Adrenal gland (tissue), 12 donors: Measurements from ENCODE around the gene DKK3. TPM values are rescaled to one million over a fixed set of nuclear protein-coding genes. Genes with fewer than 3 reads are reported as not detected.

Experiments
- DNase-seq, 7 donors: peaks; one replicate each; pipeline ENCODE4 v3.0.0-alpha.2; 2019 to 2020
- H3K27ac ChIP-seq, 5 donors: fragments of 200-600 bp; sonication (generic) in 4 of 5; 1 replicate in 3 of 5; 2 replicates in 2 of 5; pipeline versions ENCODE4 v1.5.1 to v1.8.0; 2016 to 2020; ENCODE audit warnings: mild to moderate bottlenecking in 1 of 5
- H3K27me3 ChIP-seq: fragments of 200-600 bp; 2 replicates; pipeline ENCODE4 v1.8.0; 2021
- H3K36me3 ChIP-seq, 2 donors: fragments of 200-600 bp; replicated peaks in 1 of 2; 1 replicate in 1 of 2; 2 replicates in 1 of 2; pipeline versions ENCODE4 v1.5.1 to v1.8.0; 2018 to 2022
- H3K4me1 ChIP-seq, 2 donors: fragments of 200-600 bp; replicated peaks in 1 of 2; 1 replicate in 1 of 2; 2 replicates in 1 of 2; pipeline versions ENCODE4 v1.5.1 to v1.8.0; 2018 to 2021
- H3K4me3 ChIP-seq, 4 donors: fragments of 200-600 bp; sonication (generic) in 3 of 4; one replicate each; pipeline ENCODE4 v1.5.1; 2016 to 2018
- H3K9me3 ChIP-seq, 3 donors: fragments of 200-600 bp; sonication (generic) in 1 of 3; replicated peaks in 1 of 3; 1 replicate in 2 of 3; 2 replicates in 1 of 3; pipeline versions ENCODE4 v1.5.1 to v1.8.0; 2016 to 2021
- POLR2A ChIP-seq, 2 donors: fragments of 450-650 bp; IDR thresholded peaks; one replicate each; pipeline ENCODE4 v1.6.1; 2017; ENCODE audit warnings: antibody characterized with exemption in 2 of 2, mild to moderate bottlenecking in 2 of 2, moderate library complexity in 1 of 2
- WGBS, 4 donors: extraction: QIAGEN DNeasy Blood & Tissue Kit in 2 of 4; methylation state at CpG; one replicate each; pipeline versions ENCODE4 v1.1.5 to v1.1.7; 2013 to 2017; 5-methylcytosine and 5-hydroxymethylcytosine counted together
- intact Hi-C, 2 donors: fragments of 100-400 bp; cut with DNase I; formaldehyde crosslinking; loops; one replicate each; pipeline versions ENCODE4 v1.14.1 to v1.15.0; 2022 to 2023
- polyA plus RNA-seq, 3 donors: library from polyadenylated mRNA; stranded (reverse); fragments of 200-250 nt in 2 of 3; fragments of 350-450 nt in 1 of 3; fragmentation: Illumina TruSeq in 1 of 3; extraction: RNeasy Lipid Tissue Mini Kit (QIAGEN cat#74804) in 1 of 3; gene quantifications; one replicate each; pipeline ENCODE4 v1.2.3, GENCODE V29; 2013 to 2014
- total RNA-seq, 9 donors: library from RNA; depleted of rRNA in 4 of 9; stranded (reverse); fragments of >200 nt in 4 of 9; fragments of 120-200 nt in 1 of 9; fragmentation: NEBNext Ultra II Directional in 1 of 9; extraction: Animal tissue kit (Norgen Biotek cat#: 25700) in 1 of 9; gene quantifications; one replicate each; pipeline versions ENCODE4 v1.1.0 to v1.2.4, GENCODE V29; 2013 to 2023
- TF ChIP-seq, protein P1 (sequence below), 6 experiments: fragments of 450-650 bp in 4 of 6; fragments of 200-600 bp in 2 of 6; sonication (generic) in 1 of 6; IDR thresholded peaks; 1 replicate in 5 of 6; 2 replicates in 1 of 6; pipeline versions ENCODE4 v1.5.1 to v1.8.0; 2016 to 2021; ENCODE audit warnings: antibody characterized with exemption in 6 of 6, mild to moderate bottlenecking in 2 of 6, moderate library complexity in 1 of 6
- donor health status: healthy with polysubstance abuse.
- donor health status: Bipolar disorder and iron deficiency.
- donor health status: DM: yes; HTN: yes; CAD: no.
- donor health status: DM: no; HTN: no; CAD: no.
- donor health status: DM: no; HTN: no; CAD: no.
- donor health status: DM: yes; HTN: yes; CAD: no.

Gene DKK3
- total and polyA plus RNA-seq, 12 donors: 19.7 to 330 (median 103) TPM

DNA sequence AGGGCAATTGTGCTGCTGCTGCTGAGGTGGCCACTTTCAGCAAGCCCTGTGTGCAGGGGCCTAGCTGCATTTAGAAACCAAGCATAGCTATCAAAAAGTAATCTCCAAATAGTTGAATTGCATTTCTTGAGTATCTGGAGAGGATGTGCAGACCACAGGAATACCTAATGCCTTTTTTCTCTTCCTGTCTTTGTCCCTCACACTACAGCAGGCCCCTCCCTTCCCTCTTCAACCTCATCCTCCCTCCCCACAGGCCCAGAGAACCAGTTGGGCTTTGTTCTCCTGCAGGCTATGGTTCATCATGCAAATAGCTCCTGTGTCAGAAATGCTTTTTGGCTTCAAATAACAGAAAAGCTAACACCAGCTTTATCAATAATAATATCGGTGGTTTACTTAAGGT is 47.7 kb downstream of the DKK3 start:
- Histone ChIP-seq H3K36me3 (peaks cover 0 to 21% of the 10 kb centered on the region in 2 donors), H3K4me3 (no peak overlapping the region), H3K27me3 (no peaks in the 10 kb centered on the region), H3K4me1 (no peaks in the 10 kb centered on the region), H3K27ac (no peak overlapping the region), H3K9me3 (no peaks in the 10 kb centered on the region)
- intact Hi-C loops: no loop called here
- WGBS, 4 donors: 88 to 94% (median 92%) methylated on average over 1 of the region's 1 CpG
- no peak for DNase-seq
- TF ChIP-seq POLR2A (IDR thresholded peaks at IDR 0.05): no peak
- TF ChIP-seq, protein P1, sequence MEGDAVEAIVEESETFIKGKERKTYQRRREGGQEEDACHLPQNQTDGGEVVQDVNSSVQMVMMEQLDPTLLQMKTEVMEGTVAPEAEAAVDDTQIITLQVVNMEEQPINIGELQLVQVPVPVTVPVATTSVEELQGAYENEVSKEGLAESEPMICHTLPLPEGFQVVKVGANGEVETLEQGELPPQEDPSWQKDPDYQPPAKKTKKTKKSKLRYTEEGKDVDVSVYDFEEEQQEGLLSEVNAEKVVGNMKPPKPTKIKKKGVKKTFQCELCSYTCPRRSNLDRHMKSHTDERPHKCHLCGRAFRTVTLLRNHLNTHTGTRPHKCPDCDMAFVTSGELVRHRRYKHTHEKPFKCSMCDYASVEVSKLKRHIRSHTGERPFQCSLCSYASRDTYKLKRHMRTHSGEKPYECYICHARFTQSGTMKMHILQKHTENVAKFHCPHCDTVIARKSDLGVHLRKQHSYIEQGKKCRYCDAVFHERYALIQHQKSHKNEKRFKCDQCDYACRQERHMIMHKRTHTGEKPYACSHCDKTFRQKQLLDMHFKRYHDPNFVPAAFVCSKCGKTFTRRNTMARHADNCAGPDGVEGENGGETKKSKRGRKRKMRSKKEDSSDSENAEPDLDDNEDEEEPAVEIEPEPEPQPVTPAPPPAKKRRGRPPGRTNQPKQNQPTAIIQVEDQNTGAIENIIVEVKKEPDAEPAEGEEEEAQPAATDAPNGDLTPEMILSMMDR (IDR thresholded peaks at IDR 0.05): no peak

DNA sequence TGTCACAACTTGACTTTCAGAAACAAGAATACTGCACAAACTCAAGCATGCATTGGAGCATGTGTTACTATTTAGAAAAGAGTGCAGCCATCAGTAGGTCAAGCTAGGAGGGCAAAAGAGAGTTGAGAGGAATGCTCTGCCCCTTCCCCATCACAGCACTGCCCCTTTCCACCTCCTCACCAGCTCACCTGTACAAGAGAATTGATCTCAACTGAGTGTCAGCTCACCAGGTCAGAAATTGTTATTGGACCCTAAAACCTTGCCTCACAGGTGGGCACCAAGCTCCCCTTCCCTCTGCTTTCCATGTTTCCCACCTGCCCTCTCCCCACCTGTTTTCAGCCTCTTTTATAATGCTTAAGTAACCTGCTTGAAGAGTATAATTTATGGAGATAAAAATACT is 48.8 kb downstream of the DKK3 start:
- no peaks in the 10 kb centered on the region for H3K4me1 ChIP-seq
- intact Hi-C loops: no loop called here
- DNase-seq: no peak
- H3K27ac ChIP-seq: no peak overlapping the region
- TF ChIP-seq, protein P1 (IDR thresholded peaks at IDR 0.05): no peak
- H3K27me3 ChIP-seq: no peaks in the 10 kb centered on the region
- H3K9me3 ChIP-seq: no peaks in the 10 kb centered on the region
- no peak overlapping the region for H3K4me3 ChIP-seq
- H3K36me3 ChIP-seq: peaks cover 0 to 27% of the 10 kb centered on the region in 2 donors

DNA sequence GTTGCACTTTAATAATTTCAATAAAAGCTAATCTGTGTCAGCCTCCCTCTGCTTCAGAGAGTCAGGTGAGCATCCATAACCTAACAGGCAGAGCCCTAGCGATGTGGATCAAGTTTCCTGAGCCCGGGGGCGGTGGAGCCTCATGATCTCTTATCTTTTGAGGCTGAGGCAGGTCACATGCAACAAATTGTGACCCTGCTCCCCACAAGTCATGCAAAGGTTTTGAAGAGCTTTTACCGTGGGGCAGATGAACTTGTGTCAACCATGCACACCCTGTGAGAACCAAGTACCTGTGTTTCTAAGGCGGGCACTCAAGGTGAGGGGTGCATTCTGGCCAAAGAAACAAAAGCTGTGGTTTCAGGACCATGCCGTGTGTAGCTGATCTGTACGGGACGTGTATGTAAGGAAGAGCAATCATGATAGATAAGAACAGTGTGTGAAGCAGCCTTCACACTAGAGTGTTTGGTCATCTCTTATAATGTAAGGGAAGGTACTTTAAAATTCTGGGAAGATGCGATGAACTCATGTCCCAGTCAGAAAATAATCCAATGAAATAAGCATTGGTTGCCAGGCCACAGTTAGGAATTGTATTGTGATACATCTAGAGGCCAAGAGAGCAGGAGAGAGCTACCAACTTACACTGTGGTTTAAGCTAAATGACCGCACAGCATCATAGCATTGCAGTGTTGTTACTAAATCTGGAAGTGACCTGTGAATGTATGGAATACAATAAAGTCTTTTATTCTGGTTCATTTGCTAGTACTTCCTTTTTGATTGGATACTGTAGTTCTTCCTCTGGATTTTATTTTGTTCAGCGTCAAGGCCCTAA is 49.8 kb downstream of the DKK3 start:
- no peaks in the 10 kb centered on the region for H3K4me1 ChIP-seq
- no peak for DNase-seq
- peaks cover 0 to 36% of the 10 kb centered on the region in 2 donors for H3K36me3 ChIP-seq
- TF ChIP-seq POLR2A (IDR thresholded peaks at IDR 0.05): peak in 1 of 2 donors; percentile 12
- TF ChIP-seq, protein P1 (IDR thresholded peaks at IDR 0.05): no peak
- no peak overlapping the region for H3K4me3 ChIP-seq
- intact Hi-C loops: no loop called here
- no peaks in the 10 kb centered on the region for H3K9me3 ChIP-seq
- 87 to 93% (median 90%) methylated on average over 10 to 11 of the region's 11 CpGs for WGBS, 4 donors
- H3K27me3 ChIP-seq: no peaks in the 10 kb centered on the region
- H3K27ac ChIP-seq: no peak overlapping the region

DNA sequence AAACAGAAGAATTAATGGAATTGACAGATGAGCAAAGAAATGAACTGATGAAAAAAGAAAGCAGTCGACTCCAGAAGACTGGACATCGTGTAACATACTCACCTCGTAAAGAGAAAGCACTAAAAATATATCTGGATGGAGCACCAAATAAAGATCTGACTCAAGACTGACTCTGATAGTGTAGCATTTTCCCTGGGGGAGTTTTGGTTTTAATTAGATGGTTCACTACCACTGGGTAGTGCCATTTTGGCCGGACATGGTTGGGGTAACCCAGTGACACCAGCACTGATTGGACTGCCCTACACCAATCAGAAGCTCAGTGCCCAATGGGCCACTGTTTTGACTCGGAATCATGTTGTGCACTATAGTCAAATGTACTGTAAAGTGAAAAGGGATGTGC is 52.4 kb downstream of the DKK3 start:
- Histone ChIP-seq H3K4me3 (no peak overlapping the region), H3K36me3 (peaks cover 0 to 57% of the 10 kb centered on the region in 2 donors), H3K4me1 (no peaks in the 10 kb centered on the region), H3K27me3 (no peaks in the 10 kb centered on the region), H3K27ac (no peak overlapping the region), H3K9me3 (no peaks in the 10 kb centered on the region)
- no peak for DNase-seq
- intact Hi-C loops: no loop called here
- WGBS, 4 donors: 94 to 97% (median 95%) methylated on average over 5 of the region's 5 CpGs
- TF ChIP-seq POLR2A (IDR thresholded peaks at IDR 0.05): no peak
- TF ChIP-seq, protein P1 (IDR thresholded peaks at IDR 0.05): no peak
